ENCODE results near the gene NEU4. TPM values are rescaled to one million over a fixed set of nuclear protein-coding genes. Genes with fewer than 3 reads are reported as not detected.

Gene NEU4
- total RNA-seq, 1 donor from 2014 or later, result not detected

DNA sequence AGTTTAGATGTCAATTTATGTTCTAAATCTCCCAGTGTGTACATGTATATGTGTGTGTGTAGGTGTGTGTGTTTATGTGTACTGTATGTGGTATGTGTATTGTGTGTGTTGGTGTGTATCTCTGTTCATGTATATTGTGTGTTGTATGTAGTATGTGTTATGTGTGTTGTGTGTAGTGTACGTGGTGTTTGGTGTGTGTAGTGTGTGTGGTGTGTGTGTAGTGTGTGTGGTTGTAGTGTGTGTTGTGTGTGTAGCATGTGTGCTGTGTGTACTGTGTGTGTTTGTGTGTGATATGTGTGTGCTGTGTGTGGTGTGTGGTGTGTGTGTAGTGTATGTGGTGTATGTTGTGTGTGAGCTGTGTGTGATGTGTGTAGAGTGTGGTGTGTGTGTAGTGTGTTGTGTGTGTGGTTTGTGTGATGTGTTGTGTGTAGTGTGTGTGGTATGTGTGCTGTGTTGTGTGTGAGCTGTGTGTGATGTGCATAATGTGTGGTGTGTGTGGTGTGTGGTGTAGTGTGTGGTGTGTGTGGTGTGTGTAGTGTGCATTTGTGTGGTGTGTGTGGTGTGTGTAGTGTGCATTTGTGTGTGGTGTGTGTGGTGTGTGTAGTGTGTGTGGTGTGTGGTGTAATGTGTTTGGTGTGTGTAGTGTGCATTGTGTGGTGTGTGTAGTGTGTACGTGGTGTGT, 55.3 kb downstream of the NEU4 start:
- intact Hi-C loops (cut with DNase I), result no loop called here
- Histone ChIP-seq H3K4me3 (no peak overlapping the region), H3K9me3 (no peaks in the 10 kb centered on the region), H3K36me3 (no peaks in the 10 kb centered on the region), H3K27ac (no peak overlapping the region), H3K4me1 (no peaks in the 10 kb centered on the region), H3K27me3 (peaks cover 23% of the 10 kb centered on the region)
- TF ChIP-seq, protein P1, sequence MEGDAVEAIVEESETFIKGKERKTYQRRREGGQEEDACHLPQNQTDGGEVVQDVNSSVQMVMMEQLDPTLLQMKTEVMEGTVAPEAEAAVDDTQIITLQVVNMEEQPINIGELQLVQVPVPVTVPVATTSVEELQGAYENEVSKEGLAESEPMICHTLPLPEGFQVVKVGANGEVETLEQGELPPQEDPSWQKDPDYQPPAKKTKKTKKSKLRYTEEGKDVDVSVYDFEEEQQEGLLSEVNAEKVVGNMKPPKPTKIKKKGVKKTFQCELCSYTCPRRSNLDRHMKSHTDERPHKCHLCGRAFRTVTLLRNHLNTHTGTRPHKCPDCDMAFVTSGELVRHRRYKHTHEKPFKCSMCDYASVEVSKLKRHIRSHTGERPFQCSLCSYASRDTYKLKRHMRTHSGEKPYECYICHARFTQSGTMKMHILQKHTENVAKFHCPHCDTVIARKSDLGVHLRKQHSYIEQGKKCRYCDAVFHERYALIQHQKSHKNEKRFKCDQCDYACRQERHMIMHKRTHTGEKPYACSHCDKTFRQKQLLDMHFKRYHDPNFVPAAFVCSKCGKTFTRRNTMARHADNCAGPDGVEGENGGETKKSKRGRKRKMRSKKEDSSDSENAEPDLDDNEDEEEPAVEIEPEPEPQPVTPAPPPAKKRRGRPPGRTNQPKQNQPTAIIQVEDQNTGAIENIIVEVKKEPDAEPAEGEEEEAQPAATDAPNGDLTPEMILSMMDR (IDR thresholded peaks at IDR 0.05), result no peak
- DNase-seq (ENCODE audit: low spot score in 2 of 2), result no peak

DNA sequence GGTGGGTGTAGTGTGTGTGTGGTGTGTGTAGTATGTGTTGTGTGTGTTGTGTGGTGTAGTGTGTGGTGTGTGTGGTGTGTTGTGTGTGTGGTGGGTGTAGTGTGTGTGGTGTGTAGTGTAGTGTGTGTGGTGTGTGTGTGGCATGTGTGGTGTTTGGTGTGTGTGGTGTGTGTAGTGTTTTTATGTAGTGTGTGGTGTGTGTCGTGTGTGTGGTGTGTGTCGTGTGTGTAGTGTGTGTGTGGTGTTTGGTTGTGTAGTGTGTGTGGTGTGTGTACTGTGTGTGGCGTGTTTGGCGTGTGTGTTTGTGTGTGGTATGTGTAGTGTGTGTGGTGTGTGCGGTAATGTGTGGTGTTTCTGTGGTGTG, 55.8 kb downstream of the NEU4 start:
- no peak for DNase-seq (ENCODE audit: low spot score in 2 of 2)
- intact Hi-C loops (cut with DNase I), result no loop called here
- no peak overlapping the region for H3K4me3 ChIP-seq
- no peaks in the 10 kb centered on the region for H3K36me3 ChIP-seq
- TF ChIP-seq, protein P1 (IDR thresholded peaks at IDR 0.05), result no peak
- no peaks in the 10 kb centered on the region for H3K4me1 ChIP-seq
- peaks cover 23% of the 10 kb centered on the region for H3K27me3 ChIP-seq
- no peaks in the 10 kb centered on the region for H3K9me3 ChIP-seq
- no peak overlapping the region for H3K27ac ChIP-seq

DNA sequence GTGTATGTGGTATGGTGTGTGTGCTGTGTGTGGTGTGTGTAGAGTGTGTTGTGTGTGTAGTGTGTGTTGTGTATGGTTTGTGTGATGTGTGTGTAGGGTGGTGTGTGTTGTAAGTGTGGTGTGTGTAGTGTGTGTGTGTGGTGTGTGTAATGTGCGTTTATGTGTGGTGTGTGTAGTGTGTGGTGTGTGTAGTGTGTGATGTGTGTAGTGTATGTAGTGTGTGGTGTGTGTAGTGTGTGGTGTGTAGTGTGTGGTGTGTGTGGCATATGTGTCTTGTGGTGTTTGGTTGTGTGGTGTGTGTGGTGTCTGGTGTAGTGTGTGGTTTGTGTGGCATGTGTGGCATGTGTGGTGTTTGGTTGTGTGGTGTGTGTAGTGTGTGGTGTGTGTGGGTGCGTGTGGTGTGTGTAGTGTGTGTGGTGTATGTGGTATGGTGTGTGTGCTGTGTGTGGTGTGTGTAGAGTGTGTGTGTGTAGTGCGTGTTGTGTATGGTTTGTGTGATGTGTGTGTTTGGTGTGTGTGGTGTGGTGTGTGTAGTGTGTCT, 56.5 kb downstream of the NEU4 start:
- intact Hi-C loops (cut with DNase I), result no loop called here
- no peak overlapping the region for H3K4me3 ChIP-seq
- no peak overlapping the region for H3K27ac ChIP-seq
- H3K9me3 ChIP-seq, result no peaks in the 10 kb centered on the region
- DNase-seq (ENCODE audit: low spot score in 2 of 2), result no peak
- no peaks in the 10 kb centered on the region for H3K4me1 ChIP-seq
- TF ChIP-seq, protein P1 (IDR thresholded peaks at IDR 0.05), result no peak
- peaks cover 23% of the 10 kb centered on the region for H3K27me3 ChIP-seq
- H3K36me3 ChIP-seq, result no peaks in the 10 kb centered on the region

DNA sequence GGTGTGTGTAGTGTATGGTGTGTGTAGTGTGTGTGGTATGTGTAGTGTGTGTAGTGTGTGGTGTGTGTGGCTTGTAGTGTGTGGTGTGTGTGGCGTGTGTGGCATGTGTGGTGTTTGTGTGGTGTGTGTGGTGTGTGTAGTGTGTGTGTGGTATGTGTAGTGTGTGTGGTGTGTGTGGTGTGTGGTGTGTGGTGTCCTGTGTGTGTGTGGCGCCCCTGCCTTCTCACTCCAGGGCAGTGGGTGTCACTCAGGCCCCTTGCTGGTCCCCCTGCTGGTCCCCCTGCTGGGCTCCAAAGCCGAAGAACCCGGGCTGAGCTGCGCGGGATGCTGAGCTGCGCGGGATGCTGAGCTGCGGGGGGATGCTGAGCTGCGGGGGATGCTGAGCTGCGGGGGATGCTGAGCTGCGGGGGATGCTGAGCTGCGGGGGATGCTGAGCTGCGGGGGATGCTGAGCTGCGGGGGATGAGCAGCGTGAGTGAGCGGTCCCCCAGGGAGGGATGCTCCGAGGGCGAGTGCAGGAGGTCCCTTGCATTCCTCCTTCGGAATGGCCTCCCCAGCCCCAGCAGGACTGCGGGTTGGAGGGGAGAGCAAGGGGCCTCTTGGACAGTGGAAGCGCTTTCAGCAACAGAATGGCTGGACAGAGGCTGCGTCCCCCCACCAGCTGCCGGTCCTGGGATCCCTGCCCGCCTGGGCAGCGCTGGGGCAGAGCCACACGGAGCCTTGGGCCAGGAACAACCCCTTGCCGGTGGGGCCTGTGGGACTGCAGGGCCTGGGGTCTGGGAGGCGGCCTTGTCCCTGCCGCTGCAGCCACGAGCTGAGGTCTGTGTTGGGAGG, 57.2 kb downstream of the NEU4 start:
- H3K4me3 ChIP-seq, result no peak overlapping the region
- H3K27me3 ChIP-seq, result peaks cover 23% of the 10 kb centered on the region
- TF ChIP-seq, protein P1 (IDR thresholded peaks at IDR 0.05), result no peak
- no peaks in the 10 kb centered on the region for H3K9me3 ChIP-seq
- intact Hi-C loops (cut with DNase I), result no loop called here
- H3K36me3 ChIP-seq, result no peaks in the 10 kb centered on the region
- no peak overlapping the region for H3K27ac ChIP-seq
- DNase-seq (ENCODE audit: low spot score in 2 of 2), result no peak
- no peaks in the 10 kb centered on the region for H3K4me1 ChIP-seq

Other genes starting within 250 kb of the NEU4 start
- gene THAP4, start 172.0 kb upstream of the NEU4 start, total RNA-seq, result 80.8 TPM
- gene ATG4B, start 171.5 kb upstream of the NEU4 start, total RNA-seq, result 225 TPM
- 25.0 TPM for gene DTYMK, start 122.4 kb upstream of the NEU4 start, total RNA-seq
- 38.1 TPM for gene ING5, start 107.2 kb upstream of the NEU4 start, total RNA-seq
- gene D2HGDH, start 74.6 kb upstream of the NEU4 start, total RNA-seq, result 22.2 TPM
- not detected for gene GAL3ST2, start 32.4 kb upstream of the NEU4 start, total RNA-seq
- gene PDCD1, start 49.7 kb downstream of the NEU4 start, total RNA-seq, result not detected
- gene RTP5, start 60.5 kb downstream of the NEU4 start, total RNA-seq, result not detected